Adipose tissue (tissue), 3 donors: ENCODE measurements around the gene COL4A1. TPM values are rescaled to one million over a fixed set of nuclear protein-coding genes. Genes with fewer than 3 reads are reported as not detected.
"Not testable (repeated sequence)": the region's sequence is repeated elsewhere in the genome, so short reads cannot be mapped to it uniquely, and the experiment has no call there.

Experiments
- H3K27ac ChIP-seq: one replicate; pipeline ENCODE4 v1.5.1; 2013; ENCODE audit warnings: low read depth, low read length
- WGBS, 3 donors: extraction: QIAGEN DNeasy Blood & Tissue Kit; methylation state at CpG; one replicate each; pipeline ENCODE4 v1.1.7; 2013; 5-methylcytosine and 5-hydroxymethylcytosine counted together
- polyA plus RNA-seq, 3 donors: library from polyadenylated mRNA; stranded (reverse); fragments of 200-250 nt; gene quantifications; one replicate each; pipeline ENCODE4 v1.2.3, GENCODE V29; 2013
- donor health status: healthy with polysubstance abuse.
- donor health status: Bipolar disorder and iron deficiency.
- donor health status: healthy.

COL4A1 gene
- polyA plus RNA-seq, 3 donors: 103 to 773 (median 225) TPM

- H3K27ac ChIP-seq: no peak overlapping the region
- 77 to 82% (median 77%) methylated on average over 18 of the region's 18 CpGs for WGBS, 3 donors
Observed at GRCh38 chr13:110314516-110315245, 7.7 kb upstream of the COL4A1 start.

DNA sequence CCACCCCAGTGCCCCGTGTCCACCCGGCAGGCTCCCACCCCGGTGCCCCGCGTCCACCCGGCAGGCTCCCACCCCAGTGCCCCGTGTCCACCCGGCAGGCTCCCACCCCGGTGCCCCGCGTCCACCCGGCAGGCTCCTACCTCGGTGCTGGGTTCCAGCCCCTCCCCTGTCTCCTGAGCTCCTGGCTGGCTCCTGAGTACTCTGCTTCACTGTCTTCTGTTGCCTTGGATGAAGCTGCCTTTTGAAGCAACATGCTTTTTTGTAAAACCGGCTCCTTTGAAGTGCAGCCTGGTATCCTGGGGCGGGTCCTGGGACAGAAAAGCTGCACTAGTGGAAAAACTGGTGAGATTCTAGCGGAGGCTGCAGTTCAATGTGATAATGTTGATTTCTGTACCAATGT is 6.8 kb upstream of the COL4A1 start:
- H3K27ac ChIP-seq: not testable (repeated sequence)
- 55 to 62% (median 60%) methylated on average over 8 to 9 of the region's 16 CpGs for WGBS, 3 donors

DNA sequence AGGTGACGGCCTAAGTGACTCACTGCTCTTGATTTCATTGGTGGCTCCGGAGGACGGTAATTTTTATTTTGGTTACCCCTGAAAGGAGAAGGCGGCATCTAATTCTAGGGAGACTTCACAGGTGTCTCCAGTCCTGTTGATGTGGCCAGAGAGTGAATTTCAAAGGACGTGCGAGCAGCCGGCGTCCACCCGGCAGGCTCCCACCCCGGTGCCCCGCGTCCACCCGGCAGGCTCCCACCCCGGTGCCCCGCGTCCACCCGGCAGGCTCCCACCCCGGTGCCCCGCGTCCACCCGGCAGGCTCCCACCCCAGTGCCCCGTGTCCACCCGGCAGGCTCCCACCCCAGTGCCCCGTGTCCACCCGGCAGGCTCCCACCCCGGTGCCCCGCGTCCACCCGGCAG is 6.3 kb upstream of the COL4A1 start:
- not testable (repeated sequence) for H3K27ac ChIP-seq
- 63 to 91% (median 86%) methylated on average over 20 to 21 of the region's 29 CpGs for WGBS, 3 donors

- no peak overlapping the region for H3K27ac ChIP-seq
- WGBS, 3 donors: 64 to 81% (median 70%) methylated on average over 4 of the region's 4 CpGs
Observed at GRCh38 chr13:110312339-110313031, 5.5 kb upstream of the COL4A1 start.

- H3K27ac ChIP-seq: no peak overlapping the region
- 50 to 66% (median 51%) methylated on average over 29 to 30 of the region's 30 CpGs for WGBS, 3 donors
Observed at GRCh38 chr13:110311443-110312338, 4.7 kb upstream of the COL4A1 start.

GRCh38 chr13:110310541-110311442 is 3.8 kb upstream of the COL4A1 start:
- WGBS, 3 donors: 62 to 68% (median 64%) methylated on average over 13 to 14 of the region's 14 CpGs
- H3K27ac ChIP-seq: no peak overlapping the region

DNA sequence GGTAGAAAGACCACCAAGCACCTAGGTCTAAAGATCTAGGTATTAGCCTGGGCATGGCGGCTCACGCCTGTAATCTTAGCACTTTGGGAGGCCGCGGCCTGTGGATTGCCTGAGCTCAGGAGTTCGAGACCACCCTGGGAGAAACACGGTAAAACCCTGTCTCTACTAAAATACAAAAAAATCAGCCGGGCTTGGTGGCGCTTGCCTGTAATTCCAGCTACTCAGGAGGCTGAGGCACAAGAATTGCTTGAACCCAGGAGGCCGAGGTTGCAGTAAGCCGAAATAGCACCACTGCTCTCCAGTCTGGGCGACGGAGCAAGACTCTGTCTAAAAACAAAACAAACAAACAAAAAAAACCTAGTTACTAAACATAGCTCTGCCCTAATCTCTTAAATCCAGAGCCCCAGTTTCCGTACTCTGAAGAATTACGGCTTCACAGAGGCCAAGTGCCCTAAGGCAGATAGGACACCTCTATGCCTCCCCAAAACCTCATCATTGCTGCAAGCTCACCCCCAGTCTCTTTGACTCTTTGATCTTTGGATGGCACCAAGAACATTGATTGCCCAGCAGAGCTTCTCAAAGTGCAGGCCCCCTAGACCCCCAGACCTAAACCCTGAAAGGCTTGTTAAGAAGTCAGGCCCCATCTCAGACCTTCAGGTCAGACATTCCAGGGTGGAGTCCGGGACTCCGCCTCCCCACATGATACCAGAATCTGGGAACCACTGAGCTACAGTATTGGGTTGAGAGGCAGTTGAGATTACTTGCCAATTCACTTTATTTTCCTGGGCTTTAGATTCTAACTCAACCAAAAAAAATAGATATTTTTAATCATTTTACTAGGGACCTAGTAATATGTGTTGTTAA is 2.9 kb upstream of the COL4A1 start:
- H3K27ac ChIP-seq: no peak overlapping the region
- 69 to 80% (median 76%) methylated on average over 16 of the region's 16 CpGs for WGBS, 3 donors

- 5 to 9% (median 7%) methylated on average over 31 of the region's 31 CpGs for WGBS, 3 donors
- no peak overlapping the region for H3K27ac ChIP-seq
Observed at GRCh38 chr13:110308656-110309359, 1.9 kb upstream of the COL4A1 start.

DNA sequence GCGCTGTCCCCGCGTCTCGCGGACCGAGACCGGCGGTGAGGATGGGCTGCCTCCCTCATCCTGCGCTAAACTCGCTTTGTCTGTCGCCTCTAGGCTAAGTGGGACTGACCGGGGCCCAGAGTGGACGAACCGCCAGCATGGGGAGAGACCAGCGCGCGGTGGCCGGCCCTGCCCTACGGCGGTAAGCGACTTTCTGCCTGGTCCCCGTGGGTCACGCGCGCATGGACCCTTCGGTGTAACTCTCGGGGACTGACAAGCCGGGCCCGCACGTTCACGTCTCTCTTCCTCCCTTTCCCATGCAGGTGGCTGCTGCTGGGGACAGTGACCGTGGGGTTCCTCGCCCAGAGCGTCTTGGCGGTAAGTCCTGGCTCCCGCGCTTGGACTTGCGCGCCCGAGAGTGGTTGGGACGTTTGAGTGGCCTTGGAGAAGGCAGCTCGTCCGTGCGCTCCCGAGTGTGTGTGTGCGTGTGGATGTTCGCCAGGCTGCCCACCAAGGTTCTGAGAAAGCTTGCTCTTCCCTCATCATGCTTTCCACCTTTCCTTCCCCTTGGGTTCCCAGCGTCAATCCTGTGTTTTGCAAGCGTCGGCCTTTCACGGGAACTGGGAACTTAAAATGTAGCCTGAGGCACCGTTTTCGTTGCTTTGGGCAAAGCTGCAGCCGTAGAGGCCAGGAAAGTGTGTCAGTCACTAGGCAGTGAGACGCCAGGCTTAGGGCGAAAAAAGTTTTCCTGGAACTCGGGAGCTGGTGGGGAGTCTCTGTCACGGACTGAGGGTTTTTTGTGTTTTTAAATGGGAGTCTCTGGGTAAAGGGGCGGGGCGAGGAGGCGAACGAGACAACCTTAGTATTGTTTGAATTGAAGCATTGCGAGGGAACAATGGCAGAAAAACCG is 1.1 kb upstream of the COL4A1 start:
- 1 to 2% (median 2%) methylated on average over 64 of the region's 64 CpGs for WGBS, 3 donors
- H3K27ac ChIP-seq: no peak overlapping the region

- peak overlapping the region; percentile 85 for H3K27ac ChIP-seq
- WGBS, 3 donors: 3 to 4% (median 3%) methylated on average over 53 of the region's 53 CpGs
Observed at GRCh38 chr13:110306340-110306959, 507 bp downstream of the COL4A1 start.

DNA sequence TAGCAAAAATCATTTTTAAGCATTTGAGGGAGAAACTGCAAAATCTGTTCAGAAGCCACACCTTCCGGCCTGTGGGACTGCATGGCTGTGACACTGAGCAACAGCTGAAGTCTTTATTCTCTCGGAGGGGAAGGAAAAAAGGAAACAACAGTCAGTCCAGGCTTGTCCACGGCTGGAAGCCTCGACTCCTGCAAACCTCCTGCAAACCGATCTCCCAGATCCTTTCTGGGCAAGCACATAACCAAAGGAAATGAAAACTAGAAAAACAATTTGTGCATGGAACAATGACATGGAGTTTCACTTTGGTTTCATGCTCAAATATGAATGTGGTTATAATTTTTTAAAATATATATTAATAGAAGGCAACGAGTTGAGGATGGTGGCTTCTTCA is 1.0 kb downstream of the COL4A1 start:
- no peak overlapping the region for H3K27ac ChIP-seq
- WGBS, 3 donors: 5 to 21% (median 9%) methylated on average over 6 of the region's 6 CpGs

GRCh38 chr13:110305544-110305943 is 1.4 kb downstream of the COL4A1 start:
- 23 to 42% (median 31%) methylated on average over 2 of the region's 2 CpGs for WGBS, 3 donors
- no peak overlapping the region for H3K27ac ChIP-seq

DNA sequence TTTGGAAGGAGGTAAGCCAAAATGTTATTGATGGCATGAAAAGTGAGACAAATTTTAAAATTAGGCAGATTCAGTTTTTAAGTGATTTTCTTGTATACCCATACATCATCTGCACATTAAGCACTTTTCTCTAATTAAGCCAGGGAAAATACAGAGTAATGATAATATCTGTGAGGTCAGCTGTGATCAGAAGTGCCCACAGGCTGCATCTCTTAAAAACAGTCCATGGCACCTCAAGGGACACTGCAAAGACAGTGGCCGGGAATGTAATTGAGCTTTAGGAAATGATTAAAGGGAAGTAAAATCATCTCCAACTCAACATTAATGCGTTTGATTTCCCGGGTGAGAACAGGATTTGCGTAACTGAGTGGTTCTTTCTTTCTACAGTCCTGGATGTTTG is 2.0 kb downstream of the COL4A1 start:
- no peak overlapping the region for H3K27ac ChIP-seq
- 17 to 34% (median 27%) methylated on average over 4 of the region's 4 CpGs for WGBS, 3 donors

- WGBS, 3 donors: 34 to 58% (median 56%) methylated on average over 4 of the region's 4 CpGs
- no peak overlapping the region for H3K27ac ChIP-seq
Observed at GRCh38 chr13:110304256-110304655, 2.7 kb downstream of the COL4A1 start.

GRCh38 chr13:110303644-110304043 is 3.3 kb downstream of the COL4A1 start:
- no peak overlapping the region for H3K27ac ChIP-seq
- 34 to 73% (median 68%) methylated on average over 7 of the region's 7 CpGs for WGBS, 3 donors
